ENCODE data around the gene FGF22.
A peak's percentile ranks its signal among the peaks of the same experiment; 100 is the strongest.
"Not testable (repeated sequence)": the region's sequence is repeated elsewhere in the genome, so short reads cannot be mapped to it uniquely, and the experiment has no call there.

The FGF22 gene

DNA sequence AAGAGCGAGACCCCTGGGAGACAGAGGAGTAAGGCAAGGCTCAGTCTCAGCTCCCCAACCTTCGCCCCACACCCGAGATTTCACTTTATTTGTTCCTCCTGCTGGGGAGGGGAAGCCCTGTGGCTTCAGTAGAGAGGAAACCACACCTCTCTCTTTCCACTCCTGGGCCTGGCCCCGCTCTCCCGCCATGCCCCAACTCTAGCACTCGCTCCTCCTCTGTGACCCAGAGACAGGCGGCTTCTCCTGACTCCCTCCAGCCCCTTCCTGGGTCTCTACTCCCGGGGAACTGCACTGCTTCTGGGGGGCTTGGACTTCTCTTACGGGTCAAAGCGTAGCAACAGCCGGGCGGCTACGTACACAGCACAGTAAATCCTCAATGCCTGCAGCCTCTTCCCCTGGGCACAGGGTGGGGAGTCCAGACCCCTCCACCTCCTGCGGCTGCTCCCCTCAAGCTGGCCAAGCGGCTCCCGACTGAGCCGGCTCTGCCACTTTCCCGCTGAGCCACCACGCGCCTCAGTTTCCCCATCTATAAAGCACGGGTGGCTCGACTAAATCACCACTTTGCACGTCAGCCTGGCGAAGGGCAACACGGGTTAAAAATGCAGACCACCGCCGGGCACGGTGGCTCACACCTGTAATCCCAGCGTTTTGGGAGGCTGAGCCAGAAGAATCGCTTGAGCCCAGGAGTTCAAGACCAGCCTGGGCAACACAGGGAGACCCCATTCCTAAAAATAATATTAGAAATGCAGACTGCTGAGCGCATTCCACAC is 21.9 kb downstream of the FGF22 start:
- Histone ChIP-seq H3K9me3 (ENCODE audit: control insufficient read depth, low read length) (no peaks in the 10 kb centered on the region), H3K4me1 (ENCODE audit: control insufficient read depth, insufficient read depth, low read length) (peaks cover 55% of the 10 kb centered on the region), H3K9ac (ENCODE audit: low read length) (peak overlapping the region; percentile 85), H3K27me3 (ENCODE audit: control insufficient read depth, insufficient read depth, low read length) (no peaks in the 10 kb centered on the region), H3K36me3 (ENCODE audit: control insufficient read depth, insufficient read depth, low read length) (no peaks in the 10 kb centered on the region), H3K4me3 (ENCODE audit: low read length) (peak overlapping the region; percentile 74)

DNA sequence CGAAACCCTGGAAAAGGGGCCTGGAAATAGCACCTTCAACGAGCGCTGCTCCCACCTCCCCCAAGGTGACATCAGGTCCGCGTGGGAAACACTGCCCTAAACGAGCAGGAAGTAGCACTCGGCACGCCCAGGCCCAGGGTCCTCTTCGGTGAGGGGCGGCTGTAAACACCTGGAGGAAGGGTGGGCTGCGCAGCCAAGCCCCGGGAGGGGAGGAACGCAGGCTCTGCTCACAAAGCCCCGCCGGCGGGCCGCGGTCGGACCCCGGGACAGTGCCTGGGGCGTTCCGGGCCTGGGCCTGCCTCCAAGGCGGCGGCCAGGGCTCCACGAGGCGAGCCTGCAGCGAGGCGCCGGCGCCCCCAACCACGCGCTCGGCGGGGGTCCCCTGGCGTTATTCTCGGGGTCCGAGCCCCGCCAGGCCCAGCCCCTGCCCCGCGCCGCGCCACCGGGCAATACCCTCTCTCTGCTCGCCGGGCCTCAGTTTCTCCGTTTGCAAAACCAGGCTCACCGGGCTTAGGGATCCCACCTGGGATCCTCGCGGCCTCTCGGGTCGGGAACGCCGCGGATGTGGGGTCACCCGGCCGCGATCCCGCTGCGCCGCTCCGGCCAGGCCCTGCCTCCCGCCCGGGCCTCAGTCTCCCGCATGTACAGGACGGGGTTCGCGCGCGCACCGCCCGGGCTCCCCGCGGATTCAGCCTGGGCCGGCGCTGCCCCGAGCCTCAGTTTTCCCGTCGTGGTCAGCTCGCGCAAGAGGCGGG is 22.7 kb downstream of the FGF22 start:
- H3K36me3 ChIP-seq (ENCODE audit: control insufficient read depth, insufficient read depth, low read length): no peaks in the 10 kb centered on the region
- no peaks in the 10 kb centered on the region for H3K9me3 ChIP-seq (ENCODE audit: control insufficient read depth, low read length)
- peaks cover 50% of the 10 kb centered on the region for H3K4me1 ChIP-seq (ENCODE audit: control insufficient read depth, insufficient read depth, low read length)
- H3K27me3 ChIP-seq (ENCODE audit: control insufficient read depth, insufficient read depth, low read length): no peaks in the 10 kb centered on the region
- peak overlapping the region; percentile 85 for H3K9ac ChIP-seq (ENCODE audit: low read length)
- peak overlapping the region; percentile 74 for H3K4me3 ChIP-seq (ENCODE audit: low read length)

DNA sequence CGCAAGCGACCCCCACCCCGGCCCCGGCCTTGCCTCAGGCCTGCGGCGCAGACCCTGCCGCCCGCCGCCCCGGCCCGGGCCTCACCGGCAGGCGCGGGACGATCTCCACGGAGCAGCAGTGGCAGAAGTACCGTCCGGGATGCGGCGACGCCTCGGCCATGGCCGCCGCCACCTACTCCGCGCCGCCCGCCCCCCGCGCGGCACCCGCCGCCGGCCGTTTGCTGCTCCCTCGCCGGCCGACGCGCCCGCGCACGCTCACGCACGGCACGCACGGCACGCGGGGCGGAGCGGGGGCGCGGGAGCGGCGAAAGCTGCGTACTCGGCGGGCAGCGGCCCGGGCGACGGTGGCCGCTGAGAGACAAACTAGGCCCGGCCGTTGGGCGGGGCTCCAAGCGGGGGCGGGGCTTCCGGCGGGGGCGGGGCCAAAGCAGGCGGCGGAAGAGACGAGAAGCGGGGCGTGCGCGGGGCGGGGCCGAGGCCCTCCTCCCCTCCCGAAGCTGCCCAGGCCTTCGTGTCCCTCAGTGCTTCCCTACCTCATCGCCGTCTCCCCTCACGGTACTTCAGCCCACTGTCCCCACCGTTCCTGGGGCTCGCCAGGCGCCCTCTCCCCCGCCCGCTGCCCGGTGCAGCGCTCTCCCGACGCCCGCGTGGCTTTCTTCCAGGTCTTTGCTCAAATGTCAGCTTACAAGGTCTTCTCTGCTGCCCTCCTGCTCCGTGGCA is 23.4 kb downstream of the FGF22 start, which contains the start of gene RNF126:
Gene RNF126 (minus strand): TSS at position 253 of the 720 bp plus-strand sequence. CDS start 93 bp downstream, at position 160.
- Histone ChIP-seq H3K27me3 (ENCODE audit: control insufficient read depth, insufficient read depth, low read length) (no peaks in the 10 kb centered on the region), H3K36me3 (ENCODE audit: control insufficient read depth, insufficient read depth, low read length) (no peaks in the 10 kb centered on the region), H3K9ac (ENCODE audit: low read length) (peak within 1 kb of the TSS; percentile 85), H3K9me3 (ENCODE audit: control insufficient read depth, low read length) (no peaks in the 10 kb centered on the region), H3K4me3 (ENCODE audit: low read length) (peak within 1 kb of the TSS; percentile 74), H3K4me1 (ENCODE audit: control insufficient read depth, insufficient read depth, low read length) (peaks cover 45% of the 10 kb centered on the region)

DNA sequence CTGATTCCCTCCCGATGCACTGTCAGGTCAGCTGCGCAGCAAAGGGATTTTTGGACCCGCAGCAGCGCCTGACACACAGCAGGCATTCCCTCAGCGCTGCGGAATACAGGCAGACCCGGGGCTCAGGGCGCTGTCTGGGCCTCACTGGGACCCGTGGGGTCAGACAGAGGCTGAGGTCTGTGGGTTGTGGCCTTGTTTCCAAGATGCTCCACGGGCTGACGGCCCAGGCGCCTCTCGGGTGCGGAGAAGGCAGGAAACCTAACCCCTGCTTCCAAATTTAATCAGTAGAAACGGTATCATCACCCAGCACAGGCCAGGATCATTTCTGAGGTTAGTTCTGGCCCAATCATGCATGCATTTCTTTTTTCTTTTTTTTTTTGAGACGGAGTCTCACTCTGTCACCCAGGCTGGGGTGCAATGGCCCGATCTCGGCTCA is 24.0 kb downstream of the FGF22 start:
- Histone ChIP-seq H3K4me3 (ENCODE audit: low read length) (peak overlapping the region; percentile 63), H3K27me3 (ENCODE audit: control insufficient read depth, insufficient read depth, low read length) (no peaks in the 10 kb centered on the region), H3K9ac (ENCODE audit: low read length) (peak overlapping the region; percentile 68), H3K36me3 (ENCODE audit: control insufficient read depth, insufficient read depth, low read length) (no peaks in the 10 kb centered on the region), H3K4me1 (ENCODE audit: control insufficient read depth, insufficient read depth, low read length) (peaks cover 39% of the 10 kb centered on the region), H3K9me3 (ENCODE audit: control insufficient read depth, low read length) (no peaks in the 10 kb centered on the region)

DNA sequence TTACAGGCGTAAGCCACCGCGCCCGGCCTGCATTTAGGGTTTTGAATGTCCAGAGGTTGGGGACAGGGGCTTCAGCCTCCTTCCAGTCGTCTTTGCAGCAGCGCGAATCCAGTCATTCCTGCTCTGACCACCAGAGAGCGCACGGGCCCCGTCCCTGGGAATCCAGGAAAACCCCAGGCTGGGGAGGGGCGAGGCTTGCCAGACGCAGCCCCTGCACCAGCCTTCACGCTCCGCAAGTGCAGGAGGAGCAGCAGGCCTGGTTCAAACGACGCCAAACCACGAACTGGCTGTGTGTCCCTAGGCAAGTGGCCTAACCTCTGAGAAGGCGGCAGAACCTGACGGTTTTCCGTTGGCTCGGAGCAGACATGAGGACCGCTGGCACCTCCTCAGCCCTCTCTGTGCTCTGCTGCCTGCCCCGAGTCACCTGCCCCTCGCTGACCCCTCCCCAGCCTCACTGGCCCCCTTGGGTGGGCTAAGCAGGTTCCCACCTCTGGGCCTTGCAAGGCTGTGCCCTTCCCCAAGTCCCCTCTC is 25.3 kb downstream of the FGF22 start:
- Histone ChIP-seq H3K4me3 (ENCODE audit: low read length) (no peak overlapping the region), H3K4me1 (ENCODE audit: control insufficient read depth, insufficient read depth, low read length) (peaks cover 27% of the 10 kb centered on the region), H3K27me3 (ENCODE audit: control insufficient read depth, insufficient read depth, low read length) (no peaks in the 10 kb centered on the region), H3K9ac (ENCODE audit: low read length) (peak overlapping the region; percentile 34), H3K9me3 (ENCODE audit: control insufficient read depth, low read length) (no peaks in the 10 kb centered on the region), H3K36me3 (ENCODE audit: control insufficient read depth, insufficient read depth, low read length) (no peaks in the 10 kb centered on the region)

DNA sequence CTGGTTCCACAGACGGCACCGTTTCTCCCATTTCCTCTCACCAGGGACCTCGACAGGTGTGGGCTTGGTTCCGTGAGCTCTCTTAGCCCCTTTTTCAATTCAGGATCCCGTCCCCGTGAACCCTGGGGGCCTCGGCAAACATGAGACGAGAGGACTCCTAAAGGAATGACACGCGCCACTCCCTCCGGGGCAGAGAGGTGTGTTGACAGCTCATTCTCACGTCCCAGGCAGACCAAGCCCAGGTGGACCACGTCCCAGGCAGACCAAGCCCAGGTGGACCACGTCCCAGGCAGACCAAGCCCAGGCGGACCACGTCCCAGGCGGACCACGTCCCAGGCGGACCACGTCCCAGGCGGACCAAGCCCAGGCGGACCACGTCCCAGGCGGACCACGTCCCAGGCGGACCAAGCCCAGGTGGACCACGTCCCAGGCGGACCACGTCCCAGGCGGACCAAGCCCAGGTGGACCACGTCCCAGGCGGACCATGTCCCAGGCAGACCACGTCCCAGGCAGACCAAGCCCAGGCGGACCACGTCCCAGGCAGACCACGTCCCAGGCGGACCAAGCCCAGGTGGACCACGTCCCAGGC is 27.4 kb downstream of the FGF22 start:
- H3K27me3 ChIP-seq (ENCODE audit: control insufficient read depth, insufficient read depth, low read length); H3K9me3 ChIP-seq (ENCODE audit: control insufficient read depth, low read length); H3K36me3 ChIP-seq (ENCODE audit: control insufficient read depth, insufficient read depth, low read length); H3K9ac ChIP-seq (ENCODE audit: low read length); H3K4me3 ChIP-seq (ENCODE audit: low read length): not testable (repeated sequence)
- peaks cover 10% of the 10 kb centered on the region for H3K4me1 ChIP-seq (ENCODE audit: control insufficient read depth, insufficient read depth, low read length)

DNA sequence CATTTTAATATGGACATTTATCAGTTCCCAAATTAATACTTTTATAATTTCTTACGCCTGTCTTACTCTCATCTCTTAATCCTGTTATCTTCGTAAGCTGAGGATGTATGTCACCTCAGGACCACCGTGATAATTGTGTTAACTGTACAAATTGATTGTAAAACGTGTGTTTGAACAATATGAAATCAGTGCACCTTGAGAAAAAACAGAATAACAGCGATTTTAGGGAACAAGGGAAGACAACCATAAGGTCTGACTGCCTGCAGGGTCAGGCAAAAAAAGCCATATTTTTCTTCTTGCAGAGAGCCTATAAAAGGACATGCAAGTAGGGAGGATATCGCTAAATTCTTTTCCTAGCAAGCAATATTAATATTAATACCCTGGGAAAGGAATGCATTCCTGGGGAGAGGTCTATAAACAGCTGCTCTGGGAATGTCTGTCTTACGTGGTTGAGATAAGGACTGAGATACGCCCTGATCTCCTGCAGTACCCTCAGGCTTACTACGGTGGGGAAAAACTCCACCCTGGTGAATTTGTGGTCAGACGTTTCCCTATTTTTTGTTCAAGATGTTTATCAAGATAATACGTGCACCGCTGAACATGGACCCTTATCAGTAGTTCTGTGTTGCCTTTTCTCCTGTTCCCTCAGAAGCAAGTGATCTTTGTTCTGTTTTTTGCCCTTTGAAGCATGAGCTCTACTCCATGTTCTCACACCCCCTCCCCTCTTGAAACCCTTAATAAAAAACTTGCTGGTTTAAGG is 29.2 kb downstream of the FGF22 start:
- not testable (repeated sequence) for H3K9ac ChIP-seq (ENCODE audit: low read length); H3K4me3 ChIP-seq (ENCODE audit: low read length); H3K9me3 ChIP-seq (ENCODE audit: control insufficient read depth, low read length)

DNA sequence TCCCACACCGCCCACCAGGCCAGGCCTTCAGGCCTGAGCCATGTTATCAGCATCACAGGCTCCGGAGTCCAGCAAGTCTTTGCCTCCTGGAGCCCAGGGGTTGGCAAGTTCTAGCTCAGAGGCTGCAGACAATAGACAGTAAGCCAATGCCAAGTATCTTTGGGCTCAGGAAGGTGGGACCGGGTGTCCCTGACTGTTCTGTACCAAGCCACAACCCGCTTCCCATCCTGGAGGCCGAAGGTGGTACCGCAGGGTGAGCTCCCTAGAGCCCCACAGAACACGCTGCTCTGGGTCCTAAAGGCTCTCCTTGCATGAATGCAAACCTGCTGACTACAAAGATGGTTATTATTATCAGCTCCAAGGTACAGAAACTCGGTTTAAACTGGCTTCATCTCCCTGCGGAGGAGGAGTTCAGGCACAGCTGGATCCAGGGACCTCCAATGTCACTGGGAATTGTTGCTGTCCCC is 31.0 kb downstream of the FGF22 start:
- Histone ChIP-seq H3K9me3 (ENCODE audit: control insufficient read depth, low read length) (no peaks in the 10 kb centered on the region), H3K4me1 (ENCODE audit: control insufficient read depth, insufficient read depth, low read length) (peaks cover 1% of the 10 kb centered on the region)

More for the DNA sequence above, 29.2 kb downstream of the FGF22 start:
- H3K36me3 ChIP-seq (ENCODE audit: control insufficient read depth, insufficient read depth, low read length); H3K4me1 ChIP-seq (ENCODE audit: control insufficient read depth, insufficient read depth, low read length); H3K27me3 ChIP-seq (ENCODE audit: control insufficient read depth, insufficient read depth, low read length): not testable (repeated sequence)

DNA sequence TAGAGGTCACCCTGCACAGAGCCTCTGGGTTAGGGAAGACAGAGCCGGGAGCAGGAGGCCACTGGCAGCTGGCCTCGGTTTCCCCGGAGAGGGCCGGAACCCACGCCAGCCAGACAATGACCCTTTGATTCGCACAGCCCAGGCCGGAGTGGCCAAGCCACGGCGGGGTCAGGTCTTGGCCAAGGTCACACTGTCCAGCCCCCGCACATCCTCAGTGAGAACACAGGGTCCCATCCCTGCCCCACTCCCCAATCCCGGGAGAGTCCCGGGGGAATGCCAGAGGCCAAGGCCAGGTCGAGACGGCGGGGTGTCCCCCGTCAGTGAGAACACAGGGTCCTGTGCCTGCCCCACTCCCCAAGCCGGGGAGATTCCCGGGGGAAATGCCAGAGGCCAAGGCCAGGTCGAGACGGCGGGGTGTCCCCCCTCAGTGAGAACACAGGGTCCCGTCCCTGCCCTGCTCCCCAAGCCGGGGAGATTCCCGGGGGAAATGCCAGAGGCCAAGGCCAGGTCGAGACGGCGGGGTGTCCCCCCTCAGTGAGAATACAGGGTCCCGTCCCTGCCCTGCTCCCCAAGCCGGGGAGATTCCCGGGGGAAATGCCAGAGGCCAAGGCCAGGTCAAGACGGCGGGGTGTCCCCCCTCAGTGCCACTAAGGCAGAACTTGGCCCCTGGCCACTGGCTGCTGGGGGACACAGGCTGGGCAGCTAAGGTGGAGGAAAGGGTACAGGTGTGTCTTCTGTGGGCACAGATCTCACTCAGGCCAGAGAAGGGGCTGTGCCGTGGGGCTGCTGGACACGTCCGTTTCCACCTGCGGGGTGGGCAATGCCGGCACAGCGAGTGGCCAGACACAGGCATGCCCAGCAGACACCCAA is 34.8 kb downstream of the FGF22 start:
- Histone ChIP-seq H3K4me1 (ENCODE audit: control insufficient read depth, insufficient read depth, low read length) (peaks cover 10% of the 10 kb centered on the region), H3K36me3 (ENCODE audit: control insufficient read depth, insufficient read depth, low read length) (no peaks in the 10 kb centered on the region), H3K4me3 (ENCODE audit: low read length) (no peak overlapping the region), H3K27me3 (ENCODE audit: control insufficient read depth, insufficient read depth, low read length) (peaks cover 33% of the 10 kb centered on the region), H3K9me3 (ENCODE audit: control insufficient read depth, low read length) (no peaks in the 10 kb centered on the region), H3K9ac (ENCODE audit: low read length) (no peak overlapping the region)

More for the DNA sequence above, 31.0 kb downstream of the FGF22 start:
- no peak overlapping the region for H3K4me3 ChIP-seq (ENCODE audit: low read length)
- no peaks in the 10 kb centered on the region for H3K36me3 ChIP-seq (ENCODE audit: control insufficient read depth, insufficient read depth, low read length)
- H3K27me3 ChIP-seq (ENCODE audit: control insufficient read depth, insufficient read depth, low read length): peaks cover 10% of the 10 kb centered on the region
- no peak overlapping the region for H3K9ac ChIP-seq (ENCODE audit: low read length)

DNA sequence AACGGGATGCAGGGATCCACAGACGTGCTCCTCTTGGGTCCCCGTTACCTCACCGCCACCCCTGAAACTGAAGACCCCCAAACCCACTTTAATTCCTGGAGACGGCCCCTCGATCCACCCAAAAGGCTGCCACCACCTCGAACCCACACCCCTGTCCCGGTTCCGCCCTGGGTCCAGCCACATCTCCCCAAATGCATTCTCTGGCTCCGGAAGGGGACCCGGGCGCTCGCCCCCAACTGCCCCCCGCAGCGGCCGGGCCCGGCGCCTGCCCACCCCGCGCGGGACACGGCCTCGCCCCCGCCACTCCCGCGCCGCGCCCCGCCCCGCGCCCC is 36.3 kb downstream of the FGF22 start:
- Histone ChIP-seq H3K4me1 (ENCODE audit: control insufficient read depth, insufficient read depth, low read length) (peaks cover 10% of the 10 kb centered on the region), H3K36me3 (ENCODE audit: control insufficient read depth, insufficient read depth, low read length) (no peaks in the 10 kb centered on the region), H3K9me3 (ENCODE audit: control insufficient read depth, low read length) (no peaks in the 10 kb centered on the region), H3K27me3 (ENCODE audit: control insufficient read depth, insufficient read depth, low read length) (peaks cover 33% of the 10 kb centered on the region), H3K9ac (ENCODE audit: low read length) (no peak overlapping the region), H3K4me3 (ENCODE audit: low read length) (no peak overlapping the region)

All from mucosa of stomach (tissue), 1 donor.